Central memory CD8-positive, alpha-beta T cell (primary cell): ENCODE results near the gene NOS1AP.
"Not testable (repeated sequence)": the region's sequence is repeated elsewhere in the genome, so short reads cannot be mapped to it uniquely, and the experiment has no call there.

Experiments used
- ATAC-seq: fragments of 150-1000 bp; cut with Tn5 transposase; replicated peaks from 2 replicates; pipeline ENCODE4 v1.10.0; 2022; ENCODE audit warnings: mild to moderate bottlenecking, moderate FRiP score, moderate number of reproducible peaks; ENCODE audit not compliant: poor library complexity, severe bottlenecking; ENCODE audit errors: extremely low read depth
- DNase-seq, 2 donors: peaks; one replicate each; pipeline ENCODE4 v3.0.0; 2021; ENCODE audit warnings: low spot score in 2 of 2
- H3K27ac Mint-ChIP-seq: one replicate; pipeline ENCODE4 v1.8.0; 2022; ENCODE audit warnings: low read depth, mild to moderate bottlenecking, moderate library complexity, mixed read lengths
- H3K27me3 Mint-ChIP-seq: one replicate; pipeline ENCODE4 v1.8.0; 2022; ENCODE audit warnings: mixed read lengths
- H3K36me3 Mint-ChIP-seq: one replicate; pipeline ENCODE4 v1.8.0; 2022; ENCODE audit warnings: mild to moderate bottlenecking, moderate library complexity, mixed read lengths; ENCODE audit not compliant: insufficient read depth
- H3K4me1 Mint-ChIP-seq: one replicate; pipeline ENCODE4 v1.8.0; 2022; ENCODE audit warnings: mixed read lengths
- H3K4me3 Mint-ChIP-seq: one replicate; pipeline ENCODE4 v1.8.0; 2022; ENCODE audit warnings: mild to moderate bottlenecking, moderate library complexity, mixed read lengths
- H3K9me3 Mint-ChIP-seq: one replicate; pipeline ENCODE4 v1.8.0; 2022; ENCODE audit warnings: mixed read lengths

NOS1AP gene

DNA sequence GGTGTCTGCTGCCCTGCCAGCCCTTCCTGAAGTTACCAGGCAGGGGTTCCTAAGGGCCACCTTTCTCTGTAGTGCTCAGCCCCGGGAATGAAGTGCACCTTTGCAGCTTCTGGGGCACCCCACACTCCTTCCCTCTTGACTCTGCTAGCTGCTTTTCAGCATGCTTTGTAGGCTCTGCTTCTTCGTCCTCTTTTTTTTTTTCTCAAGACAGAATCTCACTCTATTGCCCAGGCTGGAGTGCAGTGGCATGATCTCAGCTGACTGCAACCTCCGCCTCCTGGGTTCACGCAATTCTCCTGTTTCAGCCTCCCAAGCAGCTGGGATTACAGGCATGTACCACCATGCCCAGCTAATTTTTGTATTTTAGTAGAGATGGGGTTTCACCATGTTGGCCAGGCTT is 282.4 kb downstream of the NOS1AP start:
- not testable (repeated sequence) for H3K36me3 Mint-ChIP-seq, H3K4me1 Mint-ChIP-seq, H3K4me3 Mint-ChIP-seq, ATAC-seq, H3K9me3 Mint-ChIP-seq, DNase-seq
- peak overlapping the region; percentile 4 for H3K27ac Mint-ChIP-seq
- peaks cover 58% of the 10 kb centered on the region for H3K27me3 Mint-ChIP-seq

DNA sequence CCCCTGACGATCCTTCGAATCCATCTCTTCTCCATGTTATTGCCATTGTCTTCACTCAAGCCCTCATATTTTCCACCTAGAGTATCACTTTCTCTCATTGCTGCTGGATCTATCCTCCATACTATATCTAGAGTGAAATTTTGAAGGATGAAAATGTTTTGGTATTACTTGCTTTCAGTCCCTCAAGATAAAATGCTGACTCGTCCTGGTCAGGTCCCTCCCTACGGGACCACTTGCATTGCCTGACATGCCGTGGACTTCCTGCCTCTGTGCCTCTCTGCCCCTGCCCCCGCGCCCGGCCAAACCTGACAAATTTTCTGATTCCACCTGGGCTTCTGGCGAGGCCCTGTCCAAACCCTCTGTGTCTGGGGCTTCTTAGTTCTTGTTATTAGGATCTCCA is 283.6 kb downstream of the NOS1AP start:
- DNase-seq (no peak), ATAC-seq (no peak)
- Mint-ChIP-seq H3K27ac (no peak overlapping the region), H3K36me3 (no peaks in the 10 kb centered on the region), H3K4me3 (no peak overlapping the region), H3K9me3 (no peaks in the 10 kb centered on the region), H3K4me1 (no peaks in the 10 kb centered on the region), H3K27me3 (peaks cover 70% of the 10 kb centered on the region)

DNA sequence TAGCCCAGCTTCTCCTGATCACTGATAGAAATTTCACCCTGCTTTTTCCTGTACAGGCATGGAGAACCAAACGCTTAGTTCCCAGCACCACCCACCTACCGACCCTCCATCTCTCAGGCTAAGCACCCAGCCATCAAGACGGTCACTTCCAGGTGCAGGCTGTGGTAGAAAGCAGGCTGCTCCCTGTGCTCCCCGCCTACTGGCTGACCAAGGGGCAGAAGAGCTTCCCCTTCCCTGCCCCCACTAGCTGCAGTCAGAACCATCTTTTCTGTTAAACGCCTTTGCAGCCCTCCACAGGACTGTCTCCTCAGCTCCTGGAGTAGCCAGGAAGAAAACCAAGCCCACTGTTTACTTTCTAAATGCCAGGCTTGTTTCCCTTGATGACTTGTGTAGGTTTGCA is 284.2 kb downstream of the NOS1AP start:
- H3K27ac Mint-ChIP-seq = no peak overlapping the region
- no peaks in the 10 kb centered on the region for H3K4me1 Mint-ChIP-seq
- H3K36me3 Mint-ChIP-seq = no peaks in the 10 kb centered on the region
- DNase-seq (no peak), ATAC-seq (no peak)
- H3K9me3 Mint-ChIP-seq = no peaks in the 10 kb centered on the region
- H3K4me3 Mint-ChIP-seq = no peak overlapping the region
- H3K27me3 Mint-ChIP-seq = peaks cover 72% of the 10 kb centered on the region

DNA sequence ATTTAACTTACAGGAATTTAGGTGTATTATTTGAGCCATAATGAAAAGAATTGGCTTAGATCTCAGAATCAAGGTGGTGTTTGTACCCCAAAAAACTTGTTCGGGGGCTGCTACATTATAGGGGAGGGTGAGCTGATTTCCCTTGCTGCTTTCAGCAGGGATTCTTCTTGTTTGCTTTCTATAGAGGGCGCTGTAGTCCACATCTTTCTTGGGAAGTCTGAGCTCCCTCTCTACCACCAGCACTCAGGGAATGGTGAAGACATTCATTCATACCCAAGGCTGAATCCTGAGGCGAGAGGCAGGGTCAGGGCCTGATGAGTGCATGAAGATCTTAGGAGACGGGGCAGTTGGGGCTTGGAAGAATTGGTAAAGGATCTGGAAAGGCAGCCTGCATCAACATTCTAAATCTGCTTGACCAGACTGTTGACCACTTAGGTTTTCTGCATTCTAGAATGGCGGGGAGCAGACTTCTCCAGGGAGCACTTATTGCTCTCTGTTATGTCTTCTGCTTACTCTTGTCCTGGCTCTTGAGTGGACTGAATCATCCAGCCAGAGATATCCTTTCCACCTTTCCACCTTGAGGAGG is 288.3 kb downstream of the NOS1AP start:
- no peak overlapping the region for H3K27ac Mint-ChIP-seq
- ATAC-seq = no peak
- no peaks in the 10 kb centered on the region for H3K9me3 Mint-ChIP-seq
- H3K4me1 Mint-ChIP-seq = no peaks in the 10 kb centered on the region
- no peak for DNase-seq
- H3K36me3 Mint-ChIP-seq = peaks cover 3% of the 10 kb centered on the region
- no peak overlapping the region for H3K4me3 Mint-ChIP-seq
- peaks cover 47% of the 10 kb centered on the region for H3K27me3 Mint-ChIP-seq

DNA sequence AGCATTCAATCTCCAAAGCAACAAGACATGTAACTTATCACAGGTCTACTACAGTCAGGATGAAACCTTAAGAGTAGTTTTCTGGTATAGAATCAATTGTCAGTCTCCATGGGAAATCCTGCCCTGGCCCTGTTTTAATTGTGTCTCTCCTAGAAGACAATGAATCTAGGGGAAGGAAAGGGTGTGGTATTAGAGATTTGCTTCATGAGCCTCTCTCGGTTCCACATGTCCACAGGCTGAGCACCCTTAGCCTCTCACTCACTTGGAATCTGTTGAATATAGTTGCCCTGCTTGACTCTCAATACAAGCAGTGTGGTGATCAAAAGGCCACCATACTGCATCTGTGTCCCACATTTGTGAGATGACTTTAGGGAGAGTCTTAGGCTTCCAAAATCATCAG is 289.4 kb downstream of the NOS1AP start:
- DNase-seq = no peak
- no peak overlapping the region for H3K4me3 Mint-ChIP-seq
- peaks cover 3% of the 10 kb centered on the region for H3K36me3 Mint-ChIP-seq
- ATAC-seq = no peak
- H3K4me1 Mint-ChIP-seq = no peaks in the 10 kb centered on the region
- H3K9me3 Mint-ChIP-seq = no peaks in the 10 kb centered on the region
- H3K27ac Mint-ChIP-seq = no peak overlapping the region
- H3K27me3 Mint-ChIP-seq = peaks cover 48% of the 10 kb centered on the region

DNA sequence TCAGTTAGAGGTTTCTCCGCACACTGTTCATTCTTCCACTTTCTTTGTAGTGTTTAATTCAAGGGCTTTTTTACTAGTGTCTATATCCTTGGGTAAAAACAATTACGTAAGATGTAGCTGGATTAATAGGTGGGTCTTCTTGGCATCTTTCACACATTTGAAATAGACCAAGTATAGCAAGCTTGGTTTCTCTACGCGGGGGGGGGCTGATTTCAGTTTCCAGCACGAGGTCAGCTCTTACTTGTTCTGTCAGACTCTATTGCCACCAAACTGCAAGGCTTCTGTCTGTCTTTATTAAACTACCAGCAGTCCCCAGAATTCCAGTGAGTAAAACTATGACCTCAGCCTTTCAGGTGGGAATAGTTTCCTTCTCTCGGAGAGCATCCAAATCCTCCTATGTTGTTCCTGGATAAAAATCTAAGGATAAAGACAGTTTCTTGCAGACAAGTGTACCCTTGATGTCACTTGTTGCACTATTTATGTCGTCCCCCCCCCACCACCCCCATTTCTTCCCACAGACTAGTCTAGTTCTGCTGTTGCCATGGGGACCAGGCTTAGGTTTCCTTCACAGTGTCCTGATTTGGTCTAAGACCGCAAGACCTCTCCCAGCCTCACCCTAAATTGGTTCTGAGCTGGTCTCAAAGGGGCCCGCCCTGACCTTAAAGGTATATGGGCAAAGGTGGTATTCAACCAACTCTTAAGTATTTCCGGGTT is 290.2 kb downstream of the NOS1AP start:
- no peak overlapping the region for H3K4me3 Mint-ChIP-seq
- H3K9me3 Mint-ChIP-seq = no peaks in the 10 kb centered on the region
- ATAC-seq (no peak), DNase-seq (no peak)
- no peaks in the 10 kb centered on the region for H3K4me1 Mint-ChIP-seq
- H3K27me3 Mint-ChIP-seq = peaks cover 54% of the 10 kb centered on the region
- no peak overlapping the region for H3K27ac Mint-ChIP-seq
- H3K36me3 Mint-ChIP-seq = peaks cover 3% of the 10 kb centered on the region

DNA sequence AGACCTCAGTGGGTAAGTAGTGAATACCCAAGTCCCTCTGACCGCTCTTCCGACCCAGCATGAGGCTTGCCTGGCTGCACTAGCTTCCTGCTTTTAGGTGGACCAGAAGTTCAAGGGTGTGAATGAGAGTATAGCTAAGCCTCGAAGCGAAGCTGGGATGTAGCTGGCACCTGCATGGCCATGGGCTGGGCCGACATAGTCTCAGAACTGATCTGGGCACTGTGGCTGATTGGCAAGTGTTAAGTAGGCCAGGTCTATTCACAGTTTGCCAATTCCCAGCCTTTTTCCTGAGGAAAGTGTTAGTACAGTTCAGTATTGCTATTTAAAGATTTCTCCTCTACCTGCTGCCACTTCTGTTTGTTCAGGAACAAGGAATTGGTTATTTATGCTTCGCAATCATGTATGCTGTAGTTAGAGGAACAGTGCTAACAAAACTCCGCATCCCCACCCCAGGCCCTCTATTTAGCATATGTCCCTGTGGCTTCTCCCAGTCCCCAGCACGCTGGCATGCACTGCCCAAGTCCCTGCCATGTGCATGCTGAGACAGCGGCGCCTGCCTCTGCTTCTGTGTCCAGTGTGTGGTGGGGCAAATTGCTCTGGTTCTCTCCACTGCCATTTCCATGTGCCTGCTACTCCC is 290.9 kb downstream of the NOS1AP start:
- no peaks in the 10 kb centered on the region for H3K4me1 Mint-ChIP-seq
- no peak for ATAC-seq

DNA sequence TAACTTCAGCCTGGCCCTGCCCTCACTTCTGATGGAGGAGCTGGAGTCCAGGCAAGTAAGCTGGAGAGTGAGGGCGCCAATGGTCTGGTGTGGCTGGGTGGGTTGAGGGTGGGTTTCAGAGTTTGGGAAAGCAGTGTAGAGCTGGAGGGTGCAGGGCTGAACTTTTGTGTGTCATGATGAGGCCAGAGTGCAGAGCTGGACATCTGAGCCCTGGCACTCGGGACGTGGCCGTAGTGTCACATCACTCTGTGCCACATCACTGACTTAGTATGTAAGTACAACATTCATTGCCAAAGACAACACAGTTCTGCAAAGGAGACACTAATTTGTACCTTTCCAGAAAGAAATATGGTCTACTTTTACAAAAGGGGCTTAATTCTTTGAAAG is 291.4 kb downstream of the NOS1AP start:
- H3K27ac Mint-ChIP-seq = no peak overlapping the region
- no peak overlapping the region for H3K4me3 Mint-ChIP-seq
- H3K9me3 Mint-ChIP-seq = no peaks in the 10 kb centered on the region
- no peak for DNase-seq
- H3K4me1 Mint-ChIP-seq = no peaks in the 10 kb centered on the region
- peaks cover 3% of the 10 kb centered on the region for H3K36me3 Mint-ChIP-seq
- ATAC-seq = no peak
- peaks cover 51% of the 10 kb centered on the region for H3K27me3 Mint-ChIP-seq

More for the DNA sequence above, 290.9 kb downstream of the NOS1AP start:
- peaks cover 3% of the 10 kb centered on the region for H3K36me3 Mint-ChIP-seq
- no peak overlapping the region for H3K27ac Mint-ChIP-seq
- H3K9me3 Mint-ChIP-seq = no peaks in the 10 kb centered on the region
- H3K4me3 Mint-ChIP-seq = no peak overlapping the region
- peaks cover 54% of the 10 kb centered on the region for H3K27me3 Mint-ChIP-seq
- no peak for DNase-seq

DNA sequence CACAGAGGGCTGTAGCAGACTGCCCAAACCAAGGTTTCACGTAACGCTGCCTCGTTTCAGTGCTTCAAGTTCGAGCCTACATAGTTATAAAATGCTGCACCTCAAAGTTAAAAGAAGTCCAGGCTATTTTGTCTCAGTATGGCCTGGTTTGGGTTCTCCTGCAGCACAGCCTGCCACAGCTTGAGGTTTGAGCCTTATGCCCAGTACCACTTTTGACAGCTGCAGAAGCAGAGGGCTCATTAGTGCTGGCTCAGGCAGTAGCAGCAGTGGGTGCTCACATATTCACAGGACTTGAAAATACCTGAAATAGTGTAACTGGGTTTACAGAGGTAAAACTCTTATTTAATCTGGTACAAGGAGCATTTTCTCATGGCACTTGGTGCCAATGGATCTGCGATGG is 291.9 kb downstream of the NOS1AP start:
- H3K27ac Mint-ChIP-seq = no peak overlapping the region
- H3K36me3 Mint-ChIP-seq = peaks cover 3% of the 10 kb centered on the region

DNA sequence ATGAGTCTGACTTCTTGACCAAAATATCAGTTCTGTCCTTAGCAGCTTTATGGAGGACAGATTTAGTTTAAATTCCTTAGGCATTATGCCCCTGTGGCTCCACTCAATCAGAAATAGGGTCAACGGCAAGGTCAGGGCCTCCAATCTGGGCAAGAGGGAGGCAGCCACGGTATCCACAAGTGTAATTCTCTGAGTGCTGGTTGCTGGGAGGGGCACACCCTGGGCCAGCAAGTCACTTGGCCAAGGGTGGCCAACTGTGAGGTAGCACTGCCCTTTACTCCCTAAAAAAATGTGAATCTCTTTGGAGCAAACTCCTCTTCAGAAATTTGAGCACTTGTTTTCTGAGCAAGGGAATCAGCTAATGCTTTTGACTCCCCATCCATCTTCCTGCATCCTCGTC is 294.3 kb downstream of the NOS1AP start:
- Mint-ChIP-seq H3K4me3 (no peak overlapping the region), H3K27ac (no peak overlapping the region), H3K36me3 (peaks cover 3% of the 10 kb centered on the region), H3K9me3 (no peaks in the 10 kb centered on the region), H3K27me3 (peaks cover 27% of the 10 kb centered on the region), H3K4me1 (no peaks in the 10 kb centered on the region)
- DNase-seq (no peak), ATAC-seq (no peak)

More for the DNA sequence above, 291.9 kb downstream of the NOS1AP start:
- Mint-ChIP-seq H3K27me3 (peaks cover 47% of the 10 kb centered on the region), H3K4me3 (no peak overlapping the region), H3K4me1 (no peaks in the 10 kb centered on the region), H3K9me3 (no peaks in the 10 kb centered on the region)
- DNase-seq (no peak), ATAC-seq (no peak)

DNA sequence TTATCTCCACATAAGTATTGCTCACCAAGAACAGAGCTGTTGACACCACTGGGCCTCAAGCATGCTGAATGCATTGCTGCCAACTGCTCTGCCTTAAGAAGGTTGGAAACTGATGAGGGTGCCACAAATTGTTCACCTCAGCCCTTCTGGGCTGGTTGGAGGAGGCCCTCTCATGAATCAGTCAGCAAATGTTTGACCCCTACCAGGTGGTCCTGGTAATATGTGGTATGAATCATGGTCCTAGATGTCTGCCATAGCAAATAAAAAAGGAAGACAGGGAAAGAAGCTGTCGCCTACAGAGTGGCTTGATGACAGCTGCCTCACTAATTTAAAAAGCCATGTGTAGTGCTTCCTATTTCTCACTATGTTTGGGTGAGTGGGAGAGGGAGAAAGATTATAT is 295.0 kb downstream of the NOS1AP start:
- no peak for DNase-seq
- ATAC-seq = no peak
- H3K36me3 Mint-ChIP-seq = no peaks in the 10 kb centered on the region
- no peak overlapping the region for H3K27ac Mint-ChIP-seq
- no peaks in the 10 kb centered on the region for H3K9me3 Mint-ChIP-seq
- no peaks in the 10 kb centered on the region for H3K4me1 Mint-ChIP-seq
- H3K4me3 Mint-ChIP-seq = no peak overlapping the region
- H3K27me3 Mint-ChIP-seq = peaks cover 27% of the 10 kb centered on the region

DNA sequence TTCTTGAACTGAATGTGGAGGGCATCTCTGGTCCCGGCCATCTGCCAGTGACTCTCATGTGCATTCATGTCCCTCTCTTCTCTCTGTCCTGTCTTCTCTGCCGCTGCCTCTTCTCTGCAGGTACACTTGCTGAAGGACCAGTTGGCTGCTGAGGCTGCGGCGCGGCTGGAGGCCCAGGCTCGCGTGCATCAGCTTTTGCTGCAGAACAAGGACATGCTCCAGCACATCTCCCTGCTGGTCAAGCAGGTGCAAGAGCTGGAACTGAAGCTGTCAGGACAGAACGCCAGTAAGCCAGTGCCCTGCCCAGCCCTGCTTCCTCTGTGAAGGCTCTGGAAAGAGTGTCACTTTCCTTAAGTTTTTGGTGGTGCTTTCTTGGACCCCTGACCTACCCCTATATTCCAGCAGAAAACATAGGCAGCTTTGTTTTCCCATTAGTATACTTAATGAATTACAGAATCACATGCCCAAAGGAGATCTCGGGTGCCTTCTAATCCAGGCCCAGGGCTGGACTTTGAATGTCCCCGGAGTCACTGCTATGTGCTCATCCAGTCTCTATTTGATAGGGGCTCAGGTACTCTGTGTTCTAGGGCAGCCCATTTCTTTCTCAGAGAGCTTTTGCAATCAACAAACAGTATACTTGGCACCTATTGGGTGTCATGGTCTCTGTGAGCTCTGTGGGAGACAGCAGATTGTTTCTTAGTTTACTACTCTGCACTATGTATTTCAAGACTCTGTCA is 296.0 kb downstream of the NOS1AP start:
- no peak for ATAC-seq
- Mint-ChIP-seq H3K27me3 (peaks cover 27% of the 10 kb centered on the region), H3K4me1 (no peaks in the 10 kb centered on the region), H3K36me3 (no peaks in the 10 kb centered on the region), H3K9me3 (no peaks in the 10 kb centered on the region), H3K4me3 (no peak overlapping the region), H3K27ac (no peak overlapping the region)
- no peak for DNase-seq
